NCI-H69 (cell line): ENCODE data around the gene RAB3B.

Experiments used
- DNase-seq: peaks from one replicate; lab custom pipeline; 2025; lab: John Stamatoyannopoulos, UW

The RAB3B gene

GRCh38 chr1:51956528-51957509 lies 33.7 kb downstream of the RAB3B start:
- DNase-seq, result peak; percentile 76

- DNase-seq, result peak; percentile 60
Measured at GRCh38 chr1:51955797-51956527, 34.5 kb downstream of the RAB3B start.

GRCh38 chr1:51954783-51955182 lies 35.7 kb downstream of the RAB3B start:
- no peak for DNase-seq

GRCh38 chr1:51953079-51953478 lies 37.4 kb downstream of the RAB3B start:
- peak; percentile 65 for DNase-seq

GRCh38 chr1:51952638-51953037 lies 37.9 kb downstream of the RAB3B start:
- no peak for DNase-seq

DNA sequence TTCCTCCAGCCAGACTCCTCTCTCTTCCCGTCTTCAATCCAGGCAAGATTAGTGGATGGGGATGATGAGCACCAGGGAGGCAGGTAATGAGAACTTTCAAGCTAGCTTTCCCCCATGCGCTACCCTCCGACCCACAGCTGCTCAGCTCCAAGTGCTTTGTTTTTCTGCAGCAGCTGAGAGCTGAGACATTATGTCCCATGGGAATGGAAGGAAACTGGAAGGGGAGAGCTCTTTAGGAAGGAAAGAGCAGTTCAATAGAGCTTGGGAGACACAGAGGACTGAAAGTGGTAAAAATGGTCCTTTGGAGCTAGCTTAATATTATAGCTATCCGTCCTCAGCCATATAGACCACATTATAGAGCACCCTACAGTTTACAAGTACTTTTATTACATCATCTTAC lies 39.8 kb downstream of the RAB3B start:
- DNase-seq, result peak; percentile 18

- no peak for DNase-seq
Measured at GRCh38 chr1:51949014-51949702, 41.3 kb downstream of the RAB3B start.

DNA sequence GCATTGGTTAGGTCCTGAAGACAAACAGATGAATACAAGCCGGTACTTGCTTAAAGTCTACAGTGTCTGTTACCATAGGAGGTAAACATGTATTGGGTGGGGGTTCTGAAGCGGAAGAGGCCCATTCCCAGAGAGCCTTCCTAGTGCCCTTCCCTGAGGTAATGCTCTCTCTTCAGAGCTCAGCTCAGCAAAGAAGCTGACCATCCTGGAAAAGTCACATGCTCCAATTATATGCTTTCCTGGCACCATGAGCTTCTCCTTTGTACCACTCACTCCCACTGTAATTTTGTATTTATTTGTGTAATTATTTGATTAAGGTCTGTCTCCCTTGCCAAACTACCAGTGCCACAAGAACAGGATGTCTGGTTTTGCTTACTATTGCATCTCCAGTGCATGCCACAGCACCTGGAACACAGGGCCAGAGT lies 42.0 kb downstream of the RAB3B start:
- DNase-seq, result peak; percentile 79

DNA sequence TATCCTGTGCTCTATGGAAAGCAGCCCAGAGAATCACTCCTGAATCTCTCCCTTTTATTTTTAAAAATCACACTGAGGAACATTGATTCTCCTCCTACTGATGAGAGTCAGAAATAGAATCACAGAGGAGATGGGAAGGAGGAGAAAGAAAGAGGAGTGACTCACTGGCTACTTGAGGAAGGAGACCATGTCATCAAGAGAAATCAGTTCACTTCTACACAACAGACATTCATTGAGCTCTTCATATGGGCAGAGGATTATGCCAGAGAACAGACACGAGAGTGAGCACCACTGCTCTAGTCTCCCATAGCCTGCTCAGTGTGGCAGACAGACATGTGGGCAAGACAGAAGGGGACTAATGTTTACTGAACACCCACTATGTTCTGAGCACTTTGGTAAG lies 44.2 kb downstream of the RAB3B start:
- no peak for DNase-seq

DNA sequence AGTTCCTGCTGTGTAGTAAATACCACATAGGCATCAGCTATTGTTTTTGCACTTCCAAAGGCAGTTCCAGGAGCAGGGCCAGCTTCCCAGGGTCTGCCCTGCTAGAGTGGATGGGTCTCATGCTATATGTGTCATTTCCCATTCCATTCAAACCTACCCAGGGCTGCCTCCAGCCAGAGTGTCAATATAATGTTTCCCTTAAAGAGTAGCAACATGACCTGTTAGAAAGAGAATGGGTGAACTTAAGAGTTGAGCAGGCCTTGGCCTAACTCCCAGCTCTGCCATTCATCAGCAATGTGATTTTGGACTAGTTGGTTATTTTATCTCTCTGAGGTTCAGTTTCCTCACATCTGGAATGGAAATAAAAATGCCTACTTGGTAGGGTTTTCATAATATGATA lies 44.9 kb downstream of the RAB3B start:
- DNase-seq, result no peak

DNA sequence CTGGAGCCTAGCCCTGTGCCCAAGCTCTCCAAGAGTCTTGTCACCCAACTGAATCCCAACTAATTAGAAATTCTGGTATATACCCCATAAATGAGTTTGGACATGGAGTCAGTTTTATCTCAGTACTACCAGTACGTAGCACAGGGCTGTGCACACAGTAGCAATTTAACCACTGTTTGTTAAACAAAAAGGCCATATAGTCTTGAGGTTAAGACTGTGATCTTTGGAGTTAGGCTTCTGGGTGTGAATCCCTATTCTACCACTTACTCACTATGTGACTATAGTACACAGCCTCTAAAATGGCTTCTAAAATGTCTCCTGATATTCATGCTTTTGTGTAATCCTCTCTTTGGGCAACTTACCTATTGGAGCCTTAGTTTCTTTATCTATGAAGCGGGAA lies 48.2 kb downstream of the RAB3B start:
- DNase-seq, result no peak

GRCh38 chr1:51941528-51941927 lies 49.0 kb downstream of the RAB3B start:
- no peak for DNase-seq

DNA sequence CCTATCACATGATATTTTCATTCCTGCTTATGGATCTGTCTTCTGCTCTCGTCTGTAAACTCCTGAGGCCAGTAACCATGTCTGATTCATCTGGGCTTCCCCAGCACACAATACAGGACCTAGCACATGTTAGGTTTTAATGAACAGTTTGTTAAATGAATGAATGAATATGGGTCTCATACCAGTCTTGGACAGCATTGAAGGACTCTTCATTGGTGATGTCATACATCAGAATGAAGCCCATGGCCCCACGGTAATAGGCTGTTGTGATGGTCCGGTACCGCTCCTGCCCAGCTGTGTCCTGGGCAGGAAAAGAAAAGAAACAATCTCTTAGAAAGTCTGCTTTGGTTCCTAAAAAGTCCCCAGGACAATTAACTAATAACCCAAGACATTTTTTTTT lies 53.4 kb downstream of the RAB3B start:
- no peak for DNase-seq

DNA sequence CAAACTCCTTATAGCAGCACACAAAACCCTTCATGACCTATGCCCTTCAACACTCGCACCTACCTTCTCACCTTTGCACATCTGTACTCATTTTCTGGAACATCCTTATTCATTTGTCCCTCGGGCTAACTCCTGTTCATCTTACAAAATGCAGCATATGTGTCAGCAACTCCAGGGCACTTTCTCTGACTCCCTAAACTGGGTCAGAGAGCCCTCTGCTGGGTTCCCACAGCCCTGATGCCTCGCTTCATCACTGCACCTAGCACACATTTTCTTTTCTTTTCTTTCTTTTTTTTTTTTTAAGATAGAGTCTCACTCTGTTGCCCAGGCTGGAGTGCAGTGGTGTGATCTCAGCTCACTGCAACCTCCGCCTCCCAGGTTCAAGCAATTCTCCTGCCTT lies 54.0 kb downstream of the RAB3B start:
- no peak for DNase-seq

- DNase-seq, result no peak
Measured at GRCh38 chr1:51933344-51933743, 57.2 kb downstream of the RAB3B start.

GRCh38 chr1:51930329-51930728 lies 60.2 kb downstream of the RAB3B start:
- no peak for DNase-seq

DNA sequence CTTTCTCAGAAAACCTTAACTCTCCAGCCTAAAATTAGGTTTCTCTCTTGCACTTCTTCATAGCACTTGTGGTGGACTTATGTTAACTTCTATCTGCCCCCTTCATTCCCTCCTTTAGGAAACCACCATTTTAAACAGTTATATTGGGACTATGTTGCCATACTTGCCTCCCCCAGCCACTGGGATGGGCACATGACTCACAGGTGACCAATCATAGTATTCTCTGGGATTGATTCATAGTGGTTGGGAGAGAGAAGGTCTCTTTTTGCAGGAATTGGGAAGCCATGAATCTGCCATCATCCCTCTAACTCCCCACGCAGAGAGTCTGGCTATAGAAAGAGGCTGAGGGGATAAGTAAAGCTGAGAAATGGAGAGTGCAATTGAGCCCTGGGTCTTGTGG lies 61.6 kb downstream of the RAB3B start:
- DNase-seq, result no peak

- DNase-seq, result no peak
Measured at GRCh38 chr1:51927029-51927428, 63.5 kb downstream of the RAB3B start.

DNA sequence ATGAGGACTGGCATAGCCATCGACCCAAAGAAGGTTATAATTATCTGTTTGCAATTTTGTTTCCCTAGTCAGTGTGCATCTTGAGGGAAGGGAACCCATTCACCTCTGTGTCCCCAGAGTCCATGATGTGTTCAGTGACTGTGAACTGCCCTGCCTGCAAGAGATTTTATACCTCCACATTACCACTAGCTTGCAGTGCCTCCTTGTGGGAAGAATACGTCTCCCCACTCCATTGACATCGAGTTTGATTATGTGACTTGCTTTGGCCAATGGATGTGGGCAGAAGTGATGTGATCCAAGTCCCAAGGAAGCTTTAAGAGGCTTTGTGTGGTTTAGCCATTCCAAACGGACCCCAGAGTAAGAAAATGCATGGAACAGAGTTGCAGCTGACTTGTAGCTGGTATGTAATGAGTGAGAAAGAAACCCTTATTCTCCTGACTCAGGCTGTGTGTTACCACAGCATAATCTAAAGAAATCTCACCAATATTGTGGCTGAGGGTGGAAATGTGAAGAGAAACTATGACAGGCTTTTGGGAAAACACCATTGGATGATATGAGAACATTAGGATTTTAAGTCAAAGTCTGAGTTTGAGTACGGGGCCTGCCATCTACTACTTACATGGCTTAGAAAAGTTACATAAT lies 64.2 kb downstream of the RAB3B start:
- peak; percentile 34 for DNase-seq

GRCh38 chr1:51924455-51924854 lies 66.0 kb downstream of the RAB3B start:
- DNase-seq, result no peak

GRCh38 chr1:51922040-51922439 lies 68.5 kb downstream of the RAB3B start:
- DNase-seq, result peak; percentile 13

DNA sequence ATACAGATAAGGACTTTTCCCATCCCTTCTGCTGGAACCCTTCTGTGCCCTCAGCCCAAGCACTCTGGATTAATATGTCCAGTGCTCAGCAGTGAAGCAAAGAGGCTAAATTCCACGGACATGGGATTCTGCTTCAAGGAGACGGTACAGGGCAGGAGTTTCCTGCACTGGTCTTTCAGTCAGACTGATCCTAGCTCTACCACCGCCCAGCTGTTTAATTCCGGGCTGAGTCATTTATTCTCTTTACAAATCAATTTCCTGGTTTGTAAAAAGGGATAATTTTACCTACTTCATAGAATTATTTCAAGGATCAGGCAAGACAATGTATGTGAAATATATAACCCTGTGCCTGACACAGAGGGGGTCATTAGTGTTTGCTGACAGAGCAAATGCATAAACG lies 70.4 kb downstream of the RAB3B start:
- DNase-seq, result no peak
